PC-9 (cell line): Measurements from ENCODE around the gene CEP83. TPM values are rescaled to one million over a fixed set of nuclear protein-coding genes. Genes with fewer than 3 reads are reported as not detected.
A peak's percentile ranks its signal among the peaks of the same experiment; 100 is the strongest.

Experiments used
- BruUV-seq: library from RNA; stranded (reverse); fragments of 400-500 nt; replicated peaks from 2 replicates; lab custom pipeline; 2021; lab: Mats Ljungman, UMichigan
- CTCF ChIA-PET: fragments of 300-600 bp; sonication (Branson Sonifier 250); formaldehyde crosslinking; loops from one replicate; lab custom pipeline; 2022; ENCODE audit warnings: antibody characterized with exemption; lab: Charles Lee
- POLR2A ChIA-PET: fragments of 300-600 bp; sonication (Branson Sonifier 250); formaldehyde crosslinking; loops from one replicate; lab custom pipeline; 2022; ENCODE audit warnings: antibody characterized with exemption; ENCODE audit not compliant: unreplicated experiment; lab: Charles Lee
- DNase-seq, 2 experiments: peaks; one replicate each; pipeline versions ENCODE4 v3.0.0 to v3.0.0-alpha.2; 2015 to 2022; ENCODE audit warnings: mixed read lengths in 1 of 2
- H2AFZ ChIP-seq: fragments of 200-600 bp; sonication (generic); 2 replicates; pipeline ENCODE4 v1.8.1; 2017; ENCODE audit warnings: antibody characterized with exemption
- H3F3A ChIP-seq: fragments of 200-600 bp; sonication (generic); 2 replicates; pipeline ENCODE4 v1.8.1; 2017; ENCODE audit warnings: antibody characterized with exemption, mild to moderate bottlenecking, low read depth; ENCODE audit not compliant: insufficient read depth
- H3K27ac ChIP-seq: fragments of 200-600 bp; sonication (generic); 2 replicates; pipeline ENCODE4 v1.6.1; 2016; ENCODE audit warnings: mixed run types
- H3K27me3 ChIP-seq: fragments of 200-600 bp; sonication (generic); 2 replicates; pipeline ENCODE4 v1.6.1; 2016; ENCODE audit warnings: low read depth, mixed run types; ENCODE audit not compliant: insufficient read depth
- H3K36me3 ChIP-seq: fragments of 200-600 bp; sonication (generic); 2 replicates; pipeline ENCODE4 v1.6.1; 2016; ENCODE audit warnings: low read depth, mixed run types
- H3K4me1 ChIP-seq: fragments of 200-600 bp; sonication (generic); replicated peaks from 2 replicates; pipeline ENCODE4 v1.6.1; 2016; ENCODE audit warnings: mixed run types; ENCODE audit not compliant: insufficient read depth
- H3K4me2 ChIP-seq: fragments of 200-600 bp; sonication (generic); 2 replicates; pipeline ENCODE4 v1.6.1; 2017; ENCODE audit warnings: mixed run types
- H3K4me3 ChIP-seq: fragments of 200-600 bp; sonication (generic); 2 replicates; pipeline ENCODE4 v1.6.1; 2016; ENCODE audit warnings: mixed run types
- H3K79me2 ChIP-seq: fragments of 200-600 bp; sonication (generic); 2 replicates; pipeline ENCODE4 v1.6.1; 2017; ENCODE audit warnings: low read depth, mixed run types
- H3K9me2 ChIP-seq: fragments of 200-600 bp; sonication (generic); 2 replicates; pipeline ENCODE4 v1.8.1; 2017; ENCODE audit warnings: mild to moderate bottlenecking; ENCODE audit not compliant: insufficient read depth
- H3K9me3 ChIP-seq: fragments of 200-600 bp; sonication (generic); 2 replicates; pipeline ENCODE4 v1.8.1; 2016; ENCODE audit warnings: low read depth; ENCODE audit not compliant: insufficient read depth
- H4K20me1 ChIP-seq: fragments of 200-600 bp; sonication (generic); 2 replicates; pipeline ENCODE4 v1.8.1; 2017; ENCODE audit not compliant: insufficient read depth
- CTCF ChIP-seq: fragments of 200-600 bp; sonication (generic); conservative IDR thresholded peaks from 2 replicates; pipeline ENCODE4 v1.6.1; 2017; ENCODE audit warnings: mixed run types, antibody characterized with exemption, mild to moderate bottlenecking, moderate library complexity
- EZH2 ChIP-seq: fragments of 200-600 bp; sonication (generic); IDR thresholded peaks from 2 replicates; pipeline ENCODE4 v1.8.0; 2017; ENCODE audit warnings: antibody characterized with exemption, low read depth
- intact Hi-C: fragments of 100-400 bp; cut with micrococcal nuclease; formaldehyde crosslinking; loops from one replicate; pipeline ENCODE4 v1.10.0; 2022; ENCODE audit not compliant: unreplicated experiment
- total RNA-seq: library from RNA; stranded (reverse); gene quantifications from 2 replicates; pipeline ENCODE4 v1.2.3, GENCODE V29; 2021

Gene CEP83
- total RNA-seq, 1 experiment from 2014 or later, result 19.6 TPM

- no peaks in the 10 kb centered on the region for H3F3A ChIP-seq
- H3K4me2 ChIP-seq, result no peak overlapping the region
- no TSS peak for BruUV-seq
- no peaks in the 10 kb centered on the region for H3K9me3 ChIP-seq
- no peak overlapping the region for H3K27ac ChIP-seq
- intact Hi-C loops, result no loop called here
- no peak for DNase-seq
- H3K27me3 ChIP-seq, result peaks cover 10% of the 10 kb centered on the region; the same call in 1 of the 2 replicates
- no peaks in the 10 kb centered on the region for H3K36me3 ChIP-seq
- H4K20me1 ChIP-seq, result no peaks in the 10 kb centered on the region
- H3K79me2 ChIP-seq, result no peaks in the 10 kb centered on the region
- no peaks in the 10 kb centered on the region for H3K9me2 ChIP-seq
- POLR2A ChIA-PET, result no interaction called here
- CTCF ChIA-PET, result no interaction called here
- TF ChIP-seq CTCF (no peak), EZH2 (no peak)
- H2AFZ ChIP-seq, result no peak overlapping the region
- no peaks in the 10 kb centered on the region for H3K4me1 ChIP-seq
- no peak overlapping the region for H3K4me3 ChIP-seq
Observed at GRCh38 chr12:94263905-94264561, 195.6 kb downstream of the CEP83 start.

GRCh38 chr12:94263011-94263811 lies 196.5 kb downstream of the CEP83 start:
- Histone ChIP-seq H3K79me2 (no peaks in the 10 kb centered on the region), H3K9me2 (no peaks in the 10 kb centered on the region), H3K4me2 (peak overlapping the region; percentile 61; the same call in 1 of the 2 replicates), H4K20me1 (no peaks in the 10 kb centered on the region), H2AFZ (0 out of 2 replicates have a peak overlapping the region, but pooled peaks have one; percentile 67), H3F3A (no peaks in the 10 kb centered on the region), H3K36me3 (no peaks in the 10 kb centered on the region), H3K4me1 (no peaks in the 10 kb centered on the region), H3K4me3 (no peak overlapping the region), H3K9me3 (no peaks in the 10 kb centered on the region), H3K27ac (no peak overlapping the region), H3K27me3 (peaks cover 10% of the 10 kb centered on the region; the same call in 1 of the 2 replicates)
- CTCF ChIA-PET, result interaction anchor here (0.5 kb wide), 1 partner anchor 714 kb away, joined by 5 read pairs; no protein-coding TSS in a partner anchor
- intact Hi-C loops, result no loop called here
- TF ChIP-seq EZH2, result no peak
- TF ChIP-seq CTCF, result no peak
- BruUV-seq, result TSS peak; percentile 81
- POLR2A ChIA-PET, result interaction anchor here (0.7 kb wide), 1 partner anchor 299 kb away, joined by 4 read pairs; no protein-coding TSS in a partner anchor
- DNase-seq, result no peak

GRCh38 chr12:94262228-94263010 lies 197.2 kb downstream of the CEP83 start:
- peak overlapping the region; percentile 67 for H2AFZ ChIP-seq
- H3K4me2 ChIP-seq, result peak overlapping the region; percentile 61
- BruUV-seq, result no TSS peak
- H3K27me3 ChIP-seq, result 0 out of 2 replicates have a peak, but pooled peaks cover 3% of the 10 kb centered on the region
- H4K20me1 ChIP-seq, result no peaks in the 10 kb centered on the region
- intact Hi-C loops, result no loop called here
- no peaks in the 10 kb centered on the region for H3F3A ChIP-seq
- no peaks in the 10 kb centered on the region for H3K36me3 ChIP-seq
- ChIA-PET POLR2A (interaction anchor here (0.6 to 0.8 kb wide), 3 partner anchors 300 to 1250 kb away, joined by 4 to 6 read pairs (median 4); no protein-coding TSS in a partner anchor), CTCF (interaction anchor here (0.5 kb wide), 1 partner anchor 715 kb away, joined by 5 read pairs; no protein-coding TSS in a partner anchor)
- TF ChIP-seq CTCF (no peak), EZH2 (no peak)
- peak overlapping the region; percentile 42; the same call in 1 of the 2 replicates for H3K4me3 ChIP-seq
- DNase-seq, result peak in 1 of 2 experiments; percentile 56
- H3K4me1 ChIP-seq, result no peaks in the 10 kb centered on the region
- H3K9me2 ChIP-seq, result no peaks in the 10 kb centered on the region
- no peak overlapping the region for H3K27ac ChIP-seq
- H3K9me3 ChIP-seq, result no peaks in the 10 kb centered on the region
- H3K79me2 ChIP-seq, result no peaks in the 10 kb centered on the region
